Measurements from ENCODE around the gene RCE1.

DNA sequence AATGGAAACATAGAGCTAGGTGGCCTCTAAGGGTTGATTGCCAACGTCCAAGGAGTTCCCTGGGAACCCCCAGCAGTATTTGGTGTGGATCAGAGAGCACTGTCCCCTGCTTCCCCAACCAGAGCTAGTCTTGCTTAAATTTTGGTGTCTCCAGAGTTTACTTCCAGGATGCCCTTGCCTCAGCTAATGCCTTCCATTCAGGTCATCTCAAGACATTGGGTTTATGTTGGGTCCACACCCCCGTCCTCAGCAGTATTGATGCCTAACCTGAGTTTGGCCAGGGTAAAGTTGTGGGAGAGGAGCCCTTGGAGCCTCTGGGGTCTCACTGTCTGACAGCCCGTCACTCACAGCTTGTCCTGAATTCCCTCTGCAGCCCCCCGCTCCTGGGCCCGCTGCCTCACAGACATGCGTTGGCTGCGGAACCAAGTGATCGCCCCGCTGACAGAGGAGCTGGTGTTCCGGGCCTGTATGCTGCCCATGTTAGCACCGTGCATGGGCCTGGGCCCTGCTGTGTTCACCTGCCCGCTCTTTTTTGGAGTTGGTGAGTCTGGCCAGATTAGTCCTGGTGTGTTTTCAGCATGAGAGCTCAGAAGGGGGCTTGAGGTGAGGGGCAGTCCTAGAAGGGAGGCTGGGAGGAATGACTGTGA is 1.4 kb downstream of the RCE1 start:
- TF ChIP-seq, protein P1, sequence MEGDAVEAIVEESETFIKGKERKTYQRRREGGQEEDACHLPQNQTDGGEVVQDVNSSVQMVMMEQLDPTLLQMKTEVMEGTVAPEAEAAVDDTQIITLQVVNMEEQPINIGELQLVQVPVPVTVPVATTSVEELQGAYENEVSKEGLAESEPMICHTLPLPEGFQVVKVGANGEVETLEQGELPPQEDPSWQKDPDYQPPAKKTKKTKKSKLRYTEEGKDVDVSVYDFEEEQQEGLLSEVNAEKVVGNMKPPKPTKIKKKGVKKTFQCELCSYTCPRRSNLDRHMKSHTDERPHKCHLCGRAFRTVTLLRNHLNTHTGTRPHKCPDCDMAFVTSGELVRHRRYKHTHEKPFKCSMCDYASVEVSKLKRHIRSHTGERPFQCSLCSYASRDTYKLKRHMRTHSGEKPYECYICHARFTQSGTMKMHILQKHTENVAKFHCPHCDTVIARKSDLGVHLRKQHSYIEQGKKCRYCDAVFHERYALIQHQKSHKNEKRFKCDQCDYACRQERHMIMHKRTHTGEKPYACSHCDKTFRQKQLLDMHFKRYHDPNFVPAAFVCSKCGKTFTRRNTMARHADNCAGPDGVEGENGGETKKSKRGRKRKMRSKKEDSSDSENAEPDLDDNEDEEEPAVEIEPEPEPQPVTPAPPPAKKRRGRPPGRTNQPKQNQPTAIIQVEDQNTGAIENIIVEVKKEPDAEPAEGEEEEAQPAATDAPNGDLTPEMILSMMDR (IDR thresholded peaks at IDR 0.05; ENCODE audit: insufficient read depth, low read length), result no peak
- no peak for TF ChIP-seq POLR2AphosphoS5 (IDR thresholded peaks at IDR 0.05; ENCODE audit: low read depth)
- no peak for TF ChIP-seq GABPA (IDR thresholded peaks at IDR 0.05; ENCODE audit: low read depth)

Data from HL-60 (cell line).